Transverse colon (tissue), 4 donors: ENCODE results near the gene CCDC50.

Experiments used
- EP300 ChIP-seq: sonication (generic); formaldehyde crosslinking; IDR thresholded peaks from one replicate; pipeline ENCODE4 v1.6.1; 2017; ENCODE audit warnings: antibody characterized with exemption, low read depth
- POLR2A ChIP-seq: fragments of 450-650 bp; IDR thresholded peaks from one replicate; pipeline ENCODE4 v1.6.1; 2016; ENCODE audit warnings: antibody characterized with exemption, mild to moderate bottlenecking, moderate library complexity
- POLR2AphosphoS5 ChIP-seq, 3 donors: sonication (generic); formaldehyde crosslinking; IDR thresholded peaks; one replicate each; pipeline ENCODE4 v1.6.1; 2016; ENCODE audit warnings: antibody characterized with exemption in 3 of 3
- TF ChIP-seq, protein P1 (sequence below), 5 experiments: fragments of 200-600 bp in 3 of 5; fragments of 450-650 bp in 2 of 5; sonication (generic) in 3 of 5; IDR thresholded peaks; 1 replicate in 2 of 5; 2 replicates in 3 of 5; pipeline ENCODE4 v1.5.1; 2016 to 2017; ENCODE audit warnings: antibody characterized with exemption in 5 of 5, inconsistent platforms in 3 of 5, mild to moderate bottlenecking in 2 of 5, moderate library complexity in 1 of 5

DNA sequence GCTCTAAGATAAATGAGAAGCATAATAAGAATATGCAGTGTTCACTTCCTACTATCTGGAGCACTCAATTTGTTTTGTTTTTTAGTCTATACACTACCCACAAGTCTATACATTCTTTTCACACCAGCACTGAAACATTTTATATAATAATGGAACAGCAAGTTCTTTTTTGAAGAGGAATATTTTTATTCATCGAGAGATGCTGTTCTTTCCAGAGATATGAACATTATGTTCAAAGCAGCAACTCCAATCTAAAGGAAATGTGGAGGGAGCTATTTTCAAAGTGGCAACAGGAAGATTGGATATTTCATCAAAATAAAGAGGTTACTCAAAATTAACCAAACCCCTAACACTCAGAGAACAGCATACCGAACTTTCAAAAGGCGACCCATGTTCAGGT is 115.4 kb downstream of the CCDC50 start:
- TF ChIP-seq POLR2A (no peak), EP300 (no peak), POLR2AphosphoS5 (IDR thresholded peaks at IDR 0.05) (no peak)
- TF ChIP-seq, protein P1, sequence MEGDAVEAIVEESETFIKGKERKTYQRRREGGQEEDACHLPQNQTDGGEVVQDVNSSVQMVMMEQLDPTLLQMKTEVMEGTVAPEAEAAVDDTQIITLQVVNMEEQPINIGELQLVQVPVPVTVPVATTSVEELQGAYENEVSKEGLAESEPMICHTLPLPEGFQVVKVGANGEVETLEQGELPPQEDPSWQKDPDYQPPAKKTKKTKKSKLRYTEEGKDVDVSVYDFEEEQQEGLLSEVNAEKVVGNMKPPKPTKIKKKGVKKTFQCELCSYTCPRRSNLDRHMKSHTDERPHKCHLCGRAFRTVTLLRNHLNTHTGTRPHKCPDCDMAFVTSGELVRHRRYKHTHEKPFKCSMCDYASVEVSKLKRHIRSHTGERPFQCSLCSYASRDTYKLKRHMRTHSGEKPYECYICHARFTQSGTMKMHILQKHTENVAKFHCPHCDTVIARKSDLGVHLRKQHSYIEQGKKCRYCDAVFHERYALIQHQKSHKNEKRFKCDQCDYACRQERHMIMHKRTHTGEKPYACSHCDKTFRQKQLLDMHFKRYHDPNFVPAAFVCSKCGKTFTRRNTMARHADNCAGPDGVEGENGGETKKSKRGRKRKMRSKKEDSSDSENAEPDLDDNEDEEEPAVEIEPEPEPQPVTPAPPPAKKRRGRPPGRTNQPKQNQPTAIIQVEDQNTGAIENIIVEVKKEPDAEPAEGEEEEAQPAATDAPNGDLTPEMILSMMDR (IDR thresholded peaks at IDR 0.05) = no peak
